ENCODE measurements around the gene PDZD2.

GRCh38 chr5:32138839-32139493 lies 500.0 kb downstream of the PDZD2 start:
- TF ChIP-seq POLR2A (IDR thresholded peaks at IDR 0.05), result no peak
- no peak for TF ChIP-seq CTCF (IDR thresholded peaks at IDR 0.05 in 4 of 5, conservative IDR thresholded peaks at IDR 0.05 in 1 of 5)

Data from gastrocnemius medialis (tissue), 4 donors.